ENCODE data around the gene ORAI2.
"Not testable (repeated sequence)": the region's sequence is repeated elsewhere in the genome, so short reads cannot be mapped to it uniquely, and the experiment has no call there.

The ORAI2 gene

GRCh38 chr7:102450242-102450641, 16.9 kb downstream of the ORAI2 start:
- DNase-seq: no peak

DNA sequence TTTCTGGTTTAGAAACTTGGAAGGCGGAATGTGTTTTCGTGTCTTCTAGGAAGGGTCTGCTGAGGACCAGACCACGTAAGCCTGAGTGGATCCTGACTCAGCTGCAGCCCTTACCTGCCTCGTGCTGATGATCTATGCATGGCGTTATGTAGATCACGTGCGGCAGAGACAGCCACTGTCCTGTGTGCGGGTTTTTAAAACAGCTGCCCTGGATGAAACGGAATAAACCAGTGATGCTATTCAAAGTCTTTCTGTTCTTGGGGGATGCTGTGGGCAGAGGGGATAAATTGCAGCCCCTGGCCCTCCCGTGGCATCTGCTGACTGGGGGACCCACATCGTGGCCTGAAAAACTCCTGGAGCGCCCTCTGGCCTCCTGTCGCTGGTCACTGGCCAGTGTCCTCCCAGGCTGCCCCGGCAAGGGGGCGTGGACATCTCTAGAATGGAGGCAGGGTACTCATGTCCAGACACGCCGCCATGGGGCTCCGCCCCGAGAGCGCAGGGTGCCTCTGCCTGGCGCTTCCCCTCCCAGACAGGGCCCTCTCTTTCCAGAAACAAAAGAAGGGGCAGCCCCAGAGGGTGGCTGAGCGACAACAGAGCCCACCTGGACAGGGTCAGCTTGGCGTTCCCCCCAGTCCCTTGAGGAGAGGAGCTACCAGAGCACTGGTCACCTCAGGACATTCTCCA, 18.1 kb downstream of the ORAI2 start:
- DNase-seq: peak; percentile 96

- DNase-seq: no peak
Observed at GRCh38 chr7:102452451-102452850, 19.1 kb downstream of the ORAI2 start.

DNA sequence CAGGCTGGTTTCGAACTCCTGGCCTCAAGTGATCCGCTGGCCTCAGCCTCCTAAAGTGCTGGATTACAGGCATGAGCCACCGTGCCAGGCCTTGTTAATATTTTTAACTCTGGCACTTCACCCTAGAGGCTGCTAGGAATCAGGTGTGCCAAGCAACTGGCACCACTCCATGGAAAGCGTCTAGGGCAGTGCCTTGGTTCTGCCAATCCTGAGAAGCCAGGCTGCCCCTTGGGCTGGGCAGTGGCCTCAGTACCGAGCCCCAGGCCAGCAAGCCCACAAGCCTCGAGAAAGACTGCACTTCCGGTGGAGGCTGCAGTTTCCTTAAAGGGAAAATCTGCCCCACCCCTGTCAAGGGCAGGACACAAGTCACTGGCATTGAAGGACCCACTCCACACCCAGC, 19.9 kb downstream of the ORAI2 start:
- DNase-seq: no peak

DNA sequence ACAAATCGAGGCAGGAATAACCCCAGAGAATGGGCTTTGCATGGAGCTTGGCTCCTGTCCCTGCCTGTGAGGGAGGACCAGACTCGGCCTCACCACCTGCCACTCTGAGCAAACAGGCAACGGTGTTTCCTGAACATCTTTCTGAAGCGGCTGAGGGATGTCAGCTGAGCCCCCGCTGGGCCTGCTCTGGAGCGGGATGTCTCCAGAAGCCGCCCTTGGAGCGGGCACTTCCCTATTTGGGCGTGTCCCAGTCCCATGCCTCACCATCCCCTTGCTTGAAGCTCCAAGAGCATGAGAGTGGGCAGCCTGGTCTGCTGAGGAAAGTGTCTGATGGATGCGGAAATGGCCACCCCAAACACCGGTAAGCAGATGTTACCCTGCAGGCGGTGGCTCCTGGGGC, 21.1 kb downstream of the ORAI2 start:
- DNase-seq: peak; percentile 66

DNA sequence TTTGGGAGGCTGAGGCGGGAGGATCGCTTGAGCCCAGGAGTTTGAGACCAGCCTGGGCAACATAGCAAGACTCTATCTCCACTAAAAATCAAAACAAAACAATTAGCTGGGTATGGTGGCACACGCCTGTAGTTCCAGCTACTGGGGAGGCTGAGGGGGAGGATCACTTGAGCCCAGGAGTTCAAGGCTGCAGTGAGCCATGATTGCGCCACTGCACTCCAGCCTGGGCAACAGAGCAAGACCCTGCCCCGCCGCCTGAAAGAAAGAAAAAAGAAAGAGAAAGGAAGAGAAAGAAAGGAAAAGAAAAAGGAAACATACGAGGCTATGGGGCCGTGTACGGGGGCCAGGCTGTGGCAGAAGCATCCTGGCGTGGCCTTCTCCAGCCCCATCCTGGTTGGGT, 21.6 kb downstream of the ORAI2 start:
- not testable (repeated sequence) for DNase-seq

- no peak for DNase-seq
Observed at GRCh38 chr7:102455596-102455995, 22.2 kb downstream of the ORAI2 start.

DNA sequence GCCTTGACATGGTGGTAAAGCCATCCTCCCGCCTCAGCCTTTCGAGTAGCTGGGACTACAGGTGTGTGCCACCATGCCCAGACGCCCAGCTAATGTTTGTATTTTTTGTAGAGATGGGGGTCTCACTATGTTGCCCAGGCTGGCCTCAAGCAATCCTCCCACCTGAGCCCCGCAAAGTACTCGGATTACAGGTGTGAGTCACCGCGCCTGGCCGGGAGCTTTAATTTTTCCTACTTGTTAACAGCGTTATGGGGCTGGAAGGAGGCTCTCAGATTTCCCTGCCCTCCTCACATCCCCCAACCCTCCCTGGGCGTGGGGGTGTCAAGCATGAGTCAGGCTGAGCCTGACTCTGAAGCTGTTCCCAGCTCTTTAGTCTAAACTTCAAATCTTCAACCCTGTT, 23.0 kb downstream of the ORAI2 start:
- no peak for DNase-seq

DNA sequence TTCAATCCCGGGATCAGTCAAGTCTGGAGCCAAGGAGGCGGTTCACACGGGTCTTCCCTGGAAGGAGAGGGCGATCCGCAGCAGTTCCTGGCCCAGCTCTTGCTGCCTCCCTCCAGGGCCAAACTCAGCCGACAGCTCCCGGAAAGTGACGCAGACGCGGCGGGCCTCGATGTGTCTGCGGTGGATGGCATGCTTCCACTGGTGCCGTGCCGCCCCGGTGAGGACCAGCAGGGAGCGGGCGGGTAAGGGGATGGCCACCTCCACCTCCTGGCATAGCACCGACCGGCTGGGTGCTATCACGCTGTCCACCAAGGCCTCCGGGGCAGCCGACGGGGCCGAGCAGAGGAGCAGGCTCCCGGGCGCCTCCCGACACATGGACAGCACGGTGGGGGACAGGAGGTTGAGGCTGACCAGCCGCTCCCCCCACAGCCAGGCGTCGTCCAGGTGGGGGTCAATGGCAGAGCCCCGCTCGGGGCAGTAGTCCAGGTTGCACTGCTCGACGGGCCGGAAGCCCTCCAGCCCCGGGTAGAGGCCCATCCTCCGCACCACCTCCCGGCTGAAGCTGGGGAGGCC, 24.1 kb downstream of the ORAI2 start:
- no peak for DNase-seq

DNA sequence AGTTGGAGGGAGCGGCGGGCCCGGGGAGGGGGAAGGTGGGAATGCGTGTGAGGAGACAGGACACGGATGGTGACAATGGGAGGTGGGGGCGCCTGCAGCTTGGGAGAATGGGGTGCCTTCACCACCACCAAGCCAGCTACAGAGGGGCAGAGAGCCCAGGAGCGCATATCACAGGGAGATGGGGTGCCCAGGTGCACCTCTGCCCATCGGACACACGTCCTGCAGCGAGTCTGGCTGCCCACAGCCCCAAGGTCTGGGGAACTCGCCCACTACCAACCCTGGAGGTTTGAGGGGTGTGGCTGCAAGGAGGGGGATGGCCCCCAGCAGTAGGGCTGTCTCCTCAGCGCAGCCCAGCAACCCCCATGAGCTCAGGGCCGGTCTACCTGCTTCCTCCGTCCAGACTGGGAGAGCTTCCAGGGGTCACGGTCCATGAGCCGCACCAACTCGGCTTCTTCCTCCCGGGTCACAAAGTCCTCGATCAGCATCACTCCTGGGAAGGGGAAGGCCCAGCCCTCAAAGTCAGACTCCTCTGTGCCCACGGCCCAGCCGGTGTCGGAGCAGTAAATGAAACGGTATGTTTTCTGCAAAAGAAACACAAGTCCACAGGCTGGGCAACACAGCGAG, 26.0 kb downstream of the ORAI2 start:
- DNase-seq: no peak

- no peak for DNase-seq
Observed at GRCh38 chr7:102460467-102460866, 27.1 kb downstream of the ORAI2 start.

GRCh38 chr7:102463841-102464576, 30.6 kb downstream of the ORAI2 start:
- peak; percentile 22 for DNase-seq

DNA sequence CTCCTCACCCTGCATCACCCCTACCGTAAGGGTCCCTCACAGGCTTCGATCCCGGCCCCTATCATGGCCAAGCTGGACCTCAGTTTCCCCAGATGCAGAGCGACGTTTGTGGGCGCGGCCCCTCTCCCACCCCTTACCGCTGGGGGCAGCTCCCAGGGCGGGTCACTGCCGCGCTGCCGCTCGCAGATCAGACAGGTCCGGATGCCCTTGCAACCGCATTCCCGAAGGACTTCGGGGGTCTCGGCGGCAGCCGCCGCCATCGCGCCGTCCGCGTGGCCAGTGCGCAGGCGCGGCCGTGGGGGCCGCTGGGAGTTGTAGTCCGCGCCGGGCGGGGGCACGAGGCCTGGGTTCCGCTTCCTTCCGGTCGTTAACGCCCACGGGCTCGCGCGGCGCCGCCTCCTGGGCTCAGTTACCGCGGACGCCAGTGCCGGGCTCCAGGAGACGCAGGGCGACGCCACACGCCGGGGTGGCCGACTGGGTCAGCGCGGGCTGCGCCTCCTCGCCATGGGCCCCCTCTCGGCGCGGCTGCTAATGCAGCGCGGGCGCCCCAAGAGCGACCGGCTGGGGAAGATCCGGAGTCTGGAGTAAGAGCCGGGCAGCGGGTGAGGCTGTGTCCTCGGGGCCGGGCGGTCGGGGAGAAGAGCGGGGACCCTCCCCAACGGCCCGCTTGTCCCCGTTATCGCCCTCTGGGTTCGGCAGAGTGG, 31.4 kb downstream of the ORAI2 start, which contains the start of the genes ALKBH4 and LRWD1:
ALKBH4 (minus strand) TSS at position 287 of the 704 bp plus-strand sequence; CDS start at position 260, 27 bp downstream.
LRWD1 (plus strand) TSS at position 408 of the 704 bp plus-strand sequence; CDS start at position 505, 97 bp downstream.
- peak; percentile 93 for DNase-seq

- no peak for DNase-seq
Observed at GRCh38 chr7:102466097-102466496, 32.7 kb downstream of the ORAI2 start.

DNA sequence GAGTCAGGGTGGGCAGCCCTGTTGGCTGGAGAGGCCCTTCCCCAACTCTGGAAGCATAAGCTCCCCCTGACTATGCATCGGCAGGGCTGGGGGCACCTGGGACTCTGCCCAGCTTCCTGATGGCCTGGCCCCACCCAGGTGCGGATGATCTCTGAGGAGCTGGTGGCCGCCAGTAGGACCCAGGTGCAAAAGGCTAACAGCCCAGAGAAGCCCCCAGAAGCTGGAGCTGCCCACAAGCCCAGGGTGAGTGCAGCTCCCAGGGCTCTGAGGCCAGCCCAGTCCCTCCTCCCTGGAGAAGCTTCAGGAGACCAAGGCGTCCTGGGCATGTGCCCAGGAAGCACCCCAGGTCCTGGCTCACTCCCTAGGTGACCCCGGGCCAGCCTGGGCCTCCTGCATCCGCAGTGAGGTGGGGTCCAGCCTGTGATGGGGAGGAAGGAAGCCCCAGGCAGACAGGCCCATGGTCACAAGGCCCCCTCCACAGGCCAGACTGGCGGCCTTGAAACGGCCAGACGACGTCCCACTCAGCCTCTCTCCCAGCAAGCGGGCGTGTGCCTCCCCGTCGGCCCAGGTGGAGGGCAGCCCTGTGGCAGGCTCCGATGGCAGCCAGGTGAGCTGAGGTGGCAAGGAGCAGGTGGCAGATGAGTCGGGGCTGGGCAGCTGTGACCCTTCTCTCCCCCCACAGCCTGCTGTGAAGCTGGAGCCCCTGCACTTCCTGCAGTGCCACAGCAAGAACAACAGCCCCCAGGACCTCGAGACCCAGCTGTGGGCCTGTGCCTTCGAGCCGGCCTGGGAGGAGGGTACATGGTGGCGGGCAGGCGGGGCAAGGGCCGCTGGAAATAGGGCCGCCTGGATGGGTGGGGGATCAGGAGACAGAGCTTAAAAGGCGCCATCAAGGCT, 34.5 kb downstream of the ORAI2 start:
- no peak for DNase-seq

GRCh38 chr7:102468478-102469350, 35.3 kb downstream of the ORAI2 start:
- no peak for DNase-seq

- DNase-seq: no peak
Observed at GRCh38 chr7:102469351-102469971, 36.1 kb downstream of the ORAI2 start.

DNA sequence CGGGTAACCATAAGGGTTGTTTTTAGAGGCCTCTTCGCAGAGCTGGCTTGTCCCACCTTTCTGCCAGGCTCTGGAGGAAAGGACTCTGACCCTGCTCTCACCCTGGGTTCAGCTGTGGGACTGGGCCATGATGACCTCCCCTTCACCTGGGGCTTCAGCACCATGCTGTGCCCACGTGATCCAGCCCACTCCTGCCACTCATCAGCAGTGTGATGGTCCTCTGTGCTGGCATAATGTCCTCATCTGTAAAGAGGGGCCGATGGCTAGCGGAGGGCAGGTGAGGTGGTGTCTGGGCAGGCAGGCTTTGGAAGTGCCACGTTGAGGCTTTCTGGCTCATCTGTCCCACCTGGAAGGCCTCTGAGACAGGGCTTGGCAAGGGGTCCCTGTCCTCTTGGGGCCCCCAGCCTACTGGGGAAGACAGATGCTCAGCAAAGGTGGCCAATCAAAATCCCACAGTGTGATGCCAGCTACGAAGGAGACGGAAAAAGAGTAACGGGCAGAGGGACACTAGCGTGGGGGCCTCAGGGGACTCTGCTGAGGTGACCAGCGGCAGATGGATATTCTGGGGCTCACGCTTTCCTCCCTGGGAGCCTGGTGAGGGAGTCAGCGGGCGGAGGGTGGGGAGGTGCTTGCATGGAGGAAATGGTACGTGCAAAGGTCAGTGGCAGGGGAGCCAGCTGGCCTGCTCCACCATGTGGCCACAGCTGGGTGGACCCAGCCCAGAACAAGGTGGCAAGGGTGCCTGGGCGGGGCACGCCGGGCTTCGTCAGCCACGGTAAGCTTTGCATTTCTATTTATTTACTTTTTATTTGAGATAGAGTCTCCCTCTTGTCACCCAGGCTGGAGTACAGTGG, 36.8 kb downstream of the ORAI2 start:
- DNase-seq: no peak

- no peak for DNase-seq
Observed at GRCh38 chr7:102471791-102472125, 38.4 kb downstream of the ORAI2 start.

Data from NCI-H146 (cell line).